Measurements from ENCODE around the gene DARS1.
"Not testable (repeated sequence)": the region's sequence is repeated elsewhere in the genome, so short reads cannot be mapped to it uniquely, and the experiment has no call there.

DNA sequence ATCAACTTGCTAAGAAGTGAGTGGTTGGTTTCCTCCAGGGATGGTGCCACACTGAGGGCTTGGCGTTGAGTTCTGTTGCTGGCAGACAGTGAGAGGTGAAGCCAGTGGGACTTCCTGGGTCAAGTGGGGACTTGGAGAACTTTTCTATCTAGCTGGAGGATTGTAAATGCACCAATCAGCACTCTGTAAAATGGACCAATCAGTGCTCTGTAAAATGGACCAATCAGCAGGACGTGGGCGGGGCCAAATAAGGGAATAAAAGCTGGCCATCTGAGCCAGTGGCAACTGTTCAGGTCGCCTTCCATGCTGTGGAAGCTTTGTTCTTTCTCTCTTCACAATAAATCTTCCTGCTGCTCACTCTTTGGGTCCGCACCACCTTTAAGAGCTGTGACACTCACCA lies 96.8 kb downstream of the DARS1 start:
- not testable (repeated sequence) for TF ChIP-seq EZH2phosphoT487 (IDR thresholded peaks at IDR 0.05; ENCODE audit: borderline replicate concordance, low read depth); TEAD4 (IDR thresholded peaks at IDR 0.05; ENCODE audit: borderline replicate concordance, insufficient read depth); CHD2 (IDR thresholded peaks at IDR 0.05; ENCODE audit: low read length, partially characterized antibody); RFX5 (IDR thresholded peaks at IDR 0.05; ENCODE audit: low read length)
- TF ChIP-seq, protein P1, sequence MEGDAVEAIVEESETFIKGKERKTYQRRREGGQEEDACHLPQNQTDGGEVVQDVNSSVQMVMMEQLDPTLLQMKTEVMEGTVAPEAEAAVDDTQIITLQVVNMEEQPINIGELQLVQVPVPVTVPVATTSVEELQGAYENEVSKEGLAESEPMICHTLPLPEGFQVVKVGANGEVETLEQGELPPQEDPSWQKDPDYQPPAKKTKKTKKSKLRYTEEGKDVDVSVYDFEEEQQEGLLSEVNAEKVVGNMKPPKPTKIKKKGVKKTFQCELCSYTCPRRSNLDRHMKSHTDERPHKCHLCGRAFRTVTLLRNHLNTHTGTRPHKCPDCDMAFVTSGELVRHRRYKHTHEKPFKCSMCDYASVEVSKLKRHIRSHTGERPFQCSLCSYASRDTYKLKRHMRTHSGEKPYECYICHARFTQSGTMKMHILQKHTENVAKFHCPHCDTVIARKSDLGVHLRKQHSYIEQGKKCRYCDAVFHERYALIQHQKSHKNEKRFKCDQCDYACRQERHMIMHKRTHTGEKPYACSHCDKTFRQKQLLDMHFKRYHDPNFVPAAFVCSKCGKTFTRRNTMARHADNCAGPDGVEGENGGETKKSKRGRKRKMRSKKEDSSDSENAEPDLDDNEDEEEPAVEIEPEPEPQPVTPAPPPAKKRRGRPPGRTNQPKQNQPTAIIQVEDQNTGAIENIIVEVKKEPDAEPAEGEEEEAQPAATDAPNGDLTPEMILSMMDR (IDR thresholded peaks at IDR 0.05): not testable (repeated sequence)

Data from SK-N-SH (cell line).